Measurements from ENCODE around the gene HSD17B2. TPM values are rescaled to one million over a fixed set of nuclear protein-coding genes. Genes with fewer than 3 reads are reported as not detected.

The HSD17B2 gene
- total RNA-seq, 2 donors from 2014 or later, result not detected

- Histone ChIP-seq H3K36me3 (no peaks in the 10 kb centered on the region), H3K4me3 (no peak overlapping the region), H3K4me1 (ENCODE audit: control insufficient read depth in 1 of 2, low read depth in 2 of 2) (peaks cover 0 to 7% of the 10 kb centered on the region in 2 donors), H3K9me3 (peaks cover 3% of the 10 kb centered on the region), H3K27me3 (replicated peaks; ENCODE audit: insufficient read depth) (no peaks in the 10 kb centered on the region), H3K27ac (no peak overlapping the region)
- TF ChIP-seq, protein P1, sequence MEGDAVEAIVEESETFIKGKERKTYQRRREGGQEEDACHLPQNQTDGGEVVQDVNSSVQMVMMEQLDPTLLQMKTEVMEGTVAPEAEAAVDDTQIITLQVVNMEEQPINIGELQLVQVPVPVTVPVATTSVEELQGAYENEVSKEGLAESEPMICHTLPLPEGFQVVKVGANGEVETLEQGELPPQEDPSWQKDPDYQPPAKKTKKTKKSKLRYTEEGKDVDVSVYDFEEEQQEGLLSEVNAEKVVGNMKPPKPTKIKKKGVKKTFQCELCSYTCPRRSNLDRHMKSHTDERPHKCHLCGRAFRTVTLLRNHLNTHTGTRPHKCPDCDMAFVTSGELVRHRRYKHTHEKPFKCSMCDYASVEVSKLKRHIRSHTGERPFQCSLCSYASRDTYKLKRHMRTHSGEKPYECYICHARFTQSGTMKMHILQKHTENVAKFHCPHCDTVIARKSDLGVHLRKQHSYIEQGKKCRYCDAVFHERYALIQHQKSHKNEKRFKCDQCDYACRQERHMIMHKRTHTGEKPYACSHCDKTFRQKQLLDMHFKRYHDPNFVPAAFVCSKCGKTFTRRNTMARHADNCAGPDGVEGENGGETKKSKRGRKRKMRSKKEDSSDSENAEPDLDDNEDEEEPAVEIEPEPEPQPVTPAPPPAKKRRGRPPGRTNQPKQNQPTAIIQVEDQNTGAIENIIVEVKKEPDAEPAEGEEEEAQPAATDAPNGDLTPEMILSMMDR (IDR thresholded peaks at IDR 0.05), result no peak
- ATAC-seq (ENCODE audit: insufficient number of reproducible peaks, low FRiP score, low read depth) (no peak), DNase-seq (ENCODE audit: low spot score) (no peak)
Measured at GRCh38 chr16:82017911-82018568, 17.0 kb upstream of the HSD17B2 start.

DNA sequence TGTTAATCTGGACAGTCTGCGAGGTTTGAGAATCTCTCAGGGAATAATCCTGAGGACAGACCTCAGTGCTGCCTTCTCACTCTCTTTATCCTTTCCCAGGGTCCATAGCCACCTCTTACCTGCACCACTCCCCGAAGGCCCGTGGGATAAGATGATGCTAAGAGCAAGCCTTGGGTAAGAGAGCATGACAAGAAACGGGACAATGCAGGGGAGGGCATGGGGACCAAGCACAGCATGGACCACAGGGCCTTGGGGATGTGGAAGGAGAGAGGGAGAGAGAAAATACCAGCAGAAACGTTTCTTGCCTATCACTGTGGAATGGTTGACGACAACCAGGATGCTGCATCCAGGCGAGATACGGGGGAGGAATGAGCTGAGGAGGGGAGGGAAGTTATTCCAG, 15.5 kb upstream of the HSD17B2 start:
- no peak overlapping the region for H3K27ac ChIP-seq
- ATAC-seq (ENCODE audit: insufficient number of reproducible peaks, low FRiP score, low read depth), result no peak
- DNase-seq (ENCODE audit: low spot score), result no peak
- TF ChIP-seq, protein P1 (IDR thresholded peaks at IDR 0.05), result no peak
- H3K36me3 ChIP-seq, result no peaks in the 10 kb centered on the region
- peaks cover 3% of the 10 kb centered on the region for H3K9me3 ChIP-seq
- H3K4me1 ChIP-seq (ENCODE audit: control insufficient read depth in 1 of 2, low read depth in 2 of 2), result peaks cover 0 to 7% of the 10 kb centered on the region in 2 donors
- H3K4me3 ChIP-seq, result no peak overlapping the region
- H3K27me3 ChIP-seq (replicated peaks; ENCODE audit: insufficient read depth), result no peaks in the 10 kb centered on the region

DNA sequence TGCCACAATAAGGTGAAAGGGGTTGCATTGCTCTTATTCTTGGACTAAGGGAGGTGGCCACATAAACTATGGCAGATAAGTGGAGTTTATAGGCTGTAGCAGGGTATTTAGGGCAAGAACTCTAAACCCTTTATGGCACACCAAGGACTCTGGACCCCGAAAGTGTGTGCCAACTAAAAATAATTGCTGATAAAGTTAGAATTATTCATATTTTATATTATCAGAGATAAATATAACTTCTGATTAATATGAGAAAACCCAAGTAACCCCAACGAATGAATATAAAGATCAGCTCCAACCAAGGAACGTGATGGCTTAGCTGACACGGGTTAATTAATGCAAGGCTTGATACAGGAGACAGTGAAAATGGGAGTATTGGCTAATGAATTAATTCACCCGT, 15.0 kb upstream of the HSD17B2 start:
- Histone ChIP-seq H3K4me1 (ENCODE audit: control insufficient read depth in 1 of 2, low read depth in 2 of 2) (peaks cover 0 to 7% of the 10 kb centered on the region in 2 donors), H3K27ac (no peak overlapping the region), H3K27me3 (replicated peaks; ENCODE audit: insufficient read depth) (no peaks in the 10 kb centered on the region), H3K9me3 (peaks cover 2% of the 10 kb centered on the region), H3K4me3 (no peak overlapping the region), H3K36me3 (no peaks in the 10 kb centered on the region)
- DNase-seq (ENCODE audit: low spot score) (no peak), ATAC-seq (ENCODE audit: insufficient number of reproducible peaks, low FRiP score, low read depth) (no peak)
- TF ChIP-seq, protein P1 (IDR thresholded peaks at IDR 0.05), result no peak

- Histone ChIP-seq H3K36me3 (no peaks in the 10 kb centered on the region), H3K27ac (no peak overlapping the region), H3K27me3 (replicated peaks; ENCODE audit: insufficient read depth) (no peaks in the 10 kb centered on the region), H3K9me3 (no peaks in the 10 kb centered on the region), H3K4me1 (ENCODE audit: control insufficient read depth in 1 of 2, low read depth in 2 of 2) (no peaks in the 10 kb centered on the region), H3K4me3 (no peak overlapping the region)
- ATAC-seq (ENCODE audit: insufficient number of reproducible peaks, low FRiP score, low read depth) (no peak), DNase-seq (ENCODE audit: low spot score) (no peak)
- TF ChIP-seq, protein P1 (IDR thresholded peaks at IDR 0.05), result no peak
Measured at GRCh38 chr16:82023206-82023605, 11.8 kb upstream of the HSD17B2 start.

DNA sequence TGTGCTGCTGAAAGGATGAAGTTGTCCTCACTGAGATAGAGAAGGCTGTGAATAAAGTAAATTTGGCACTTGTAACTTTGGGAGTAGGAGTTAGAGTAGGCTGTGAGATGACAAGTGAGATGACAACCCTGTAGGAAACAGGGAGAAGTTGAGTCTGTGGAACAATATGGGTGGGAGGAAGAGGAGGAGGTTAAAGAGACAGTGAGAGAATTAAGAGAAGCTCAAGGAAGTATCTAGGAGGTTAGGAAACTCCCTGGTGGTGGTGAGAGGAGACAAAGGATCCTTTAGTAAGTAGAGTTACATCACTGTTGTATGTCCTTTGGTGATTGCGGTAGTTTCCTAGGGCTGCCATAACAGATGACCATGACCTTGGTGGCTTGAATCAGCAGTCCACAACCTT, 10.7 kb upstream of the HSD17B2 start:
- DNase-seq (ENCODE audit: low spot score) (no peak), ATAC-seq (ENCODE audit: insufficient number of reproducible peaks, low FRiP score, low read depth) (no peak)
- Histone ChIP-seq H3K4me1 (ENCODE audit: control insufficient read depth in 1 of 2, low read depth in 2 of 2) (no peaks in the 10 kb centered on the region), H3K4me3 (no peak overlapping the region), H3K36me3 (no peaks in the 10 kb centered on the region), H3K27me3 (replicated peaks; ENCODE audit: insufficient read depth) (no peaks in the 10 kb centered on the region), H3K9me3 (no peaks in the 10 kb centered on the region), H3K27ac (no peak overlapping the region)
- TF ChIP-seq, protein P1 (IDR thresholded peaks at IDR 0.05), result no peak

Measured in thoracic aorta (tissue), 2 donors.